ENCODE results near the gene PSME3IP1.

PSME3IP1 gene

DNA sequence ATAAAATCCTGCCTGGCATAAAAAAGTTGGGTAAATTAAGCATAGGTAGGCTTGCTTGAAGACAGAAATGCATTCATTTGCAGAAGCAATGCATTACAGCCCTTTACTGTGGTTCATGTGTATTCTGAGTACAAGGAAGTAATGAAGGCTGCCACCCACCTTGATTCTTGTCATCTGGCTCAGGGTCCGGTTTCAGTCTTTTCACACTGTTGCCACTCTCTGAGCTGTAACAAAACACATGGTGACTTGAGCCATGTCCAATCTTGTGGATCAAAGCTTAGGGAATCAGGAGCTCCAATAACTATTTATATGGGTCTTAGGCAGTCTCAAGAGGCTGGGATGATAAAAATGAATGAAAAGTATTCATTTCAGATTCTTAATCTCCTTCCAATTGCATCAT, 22.0 kb downstream of the PSME3IP1 start:
- H3K36me3 ChIP-seq (replicated peaks; ENCODE audit: low read depth, low read length): peaks cover 51% of the 10 kb centered on the region
- no peak overlapping the region for H3K4me2 ChIP-seq (ENCODE audit: low read length)
- H3K79me2 ChIP-seq (ENCODE audit: low read length): no peaks in the 10 kb centered on the region
- no peak overlapping the region for H3K9ac ChIP-seq (ENCODE audit: low read length)
- H3K9me3 ChIP-seq (ENCODE audit: insufficient read depth, low read length): no peaks in the 10 kb centered on the region
- H3K27me3 ChIP-seq (ENCODE audit: low read depth, low read length): no peaks in the 10 kb centered on the region
- no peak overlapping the region for H2AFZ ChIP-seq (ENCODE audit: low read depth, low read length)
- TF ChIP-seq, protein P1, sequence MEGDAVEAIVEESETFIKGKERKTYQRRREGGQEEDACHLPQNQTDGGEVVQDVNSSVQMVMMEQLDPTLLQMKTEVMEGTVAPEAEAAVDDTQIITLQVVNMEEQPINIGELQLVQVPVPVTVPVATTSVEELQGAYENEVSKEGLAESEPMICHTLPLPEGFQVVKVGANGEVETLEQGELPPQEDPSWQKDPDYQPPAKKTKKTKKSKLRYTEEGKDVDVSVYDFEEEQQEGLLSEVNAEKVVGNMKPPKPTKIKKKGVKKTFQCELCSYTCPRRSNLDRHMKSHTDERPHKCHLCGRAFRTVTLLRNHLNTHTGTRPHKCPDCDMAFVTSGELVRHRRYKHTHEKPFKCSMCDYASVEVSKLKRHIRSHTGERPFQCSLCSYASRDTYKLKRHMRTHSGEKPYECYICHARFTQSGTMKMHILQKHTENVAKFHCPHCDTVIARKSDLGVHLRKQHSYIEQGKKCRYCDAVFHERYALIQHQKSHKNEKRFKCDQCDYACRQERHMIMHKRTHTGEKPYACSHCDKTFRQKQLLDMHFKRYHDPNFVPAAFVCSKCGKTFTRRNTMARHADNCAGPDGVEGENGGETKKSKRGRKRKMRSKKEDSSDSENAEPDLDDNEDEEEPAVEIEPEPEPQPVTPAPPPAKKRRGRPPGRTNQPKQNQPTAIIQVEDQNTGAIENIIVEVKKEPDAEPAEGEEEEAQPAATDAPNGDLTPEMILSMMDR (IDR thresholded peaks at IDR 0.05; ENCODE audit: low read depth, low read length): no peak
- no peak for TF ChIP-seq EZH2phosphoT487 (IDR thresholded peaks at IDR 0.05; ENCODE audit: low read depth)
- no peak overlapping the region for H3K4me3 ChIP-seq (ENCODE audit: low read length)
- H3K4me1 ChIP-seq (ENCODE audit: low read length): peaks cover 17% of the 10 kb centered on the region
- H4K20me1 ChIP-seq (ENCODE audit: insufficient read depth, low read length): no peaks in the 10 kb centered on the region
- no peak overlapping the region for H3K27ac ChIP-seq (ENCODE audit: low read length)

DNA sequence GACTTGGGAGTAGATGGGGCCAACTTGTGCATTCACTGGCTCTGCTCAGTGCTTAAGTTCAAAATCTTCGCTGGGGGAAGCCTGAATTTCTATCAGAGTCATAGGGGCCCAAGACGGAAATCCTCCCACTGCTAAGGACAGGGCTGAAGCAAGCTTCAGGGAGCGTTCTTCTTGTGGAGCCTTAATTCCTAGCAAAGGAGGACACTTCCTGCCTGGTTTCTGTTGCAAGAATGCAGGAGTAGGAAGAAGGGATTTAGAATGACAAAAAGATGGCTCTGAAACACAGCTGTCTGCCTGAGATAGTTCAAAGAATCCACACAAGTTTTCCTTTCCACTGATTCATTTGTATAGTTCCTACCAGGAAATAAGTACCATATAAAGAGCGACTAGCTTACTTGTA, 26.4 kb downstream of the PSME3IP1 start:
- TF ChIP-seq EZH2phosphoT487 (IDR thresholded peaks at IDR 0.05; ENCODE audit: low read depth): no peak
- no peak overlapping the region for H3K4me3 ChIP-seq (ENCODE audit: low read length)
- H3K79me2 ChIP-seq (ENCODE audit: low read length): no peaks in the 10 kb centered on the region
- peaks cover 50% of the 10 kb centered on the region for H3K36me3 ChIP-seq (replicated peaks; ENCODE audit: low read depth, low read length)
- no peak overlapping the region for H3K4me2 ChIP-seq (ENCODE audit: low read length)
- no peaks in the 10 kb centered on the region for H3K4me1 ChIP-seq (ENCODE audit: low read length)
- H3K27me3 ChIP-seq (ENCODE audit: low read depth, low read length): no peaks in the 10 kb centered on the region
- no peak overlapping the region for H3K27ac ChIP-seq (ENCODE audit: low read length)
- no peaks in the 10 kb centered on the region for H3K9me3 ChIP-seq (ENCODE audit: insufficient read depth, low read length)
- no peak overlapping the region for H3K9ac ChIP-seq (ENCODE audit: low read length)
- no peaks in the 10 kb centered on the region for H4K20me1 ChIP-seq (ENCODE audit: insufficient read depth, low read length)
- H2AFZ ChIP-seq (ENCODE audit: low read depth, low read length): no peak overlapping the region

DNA sequence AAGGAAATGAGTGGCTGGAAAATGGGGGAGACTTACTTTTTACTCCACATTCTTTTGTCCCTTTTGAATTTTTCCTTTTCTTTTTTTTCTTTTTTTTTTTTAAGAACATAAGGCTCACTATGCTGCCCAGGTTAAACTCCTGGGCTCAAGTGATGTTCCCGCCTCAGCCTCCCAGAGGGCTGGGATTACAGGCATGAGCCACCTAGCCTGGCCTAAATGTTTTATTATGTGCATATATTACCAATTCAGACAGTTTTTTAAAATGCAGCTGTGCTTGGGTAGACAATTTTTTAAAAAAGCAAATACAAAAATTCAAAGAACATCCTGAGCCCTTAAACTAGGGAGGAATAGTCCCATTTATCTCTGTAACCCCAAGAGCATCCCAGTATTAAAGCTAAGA, 28.3 kb downstream of the PSME3IP1 start:
- no peak overlapping the region for H3K9ac ChIP-seq (ENCODE audit: low read length)
- H2AFZ ChIP-seq (ENCODE audit: low read depth, low read length): no peak overlapping the region
- no peaks in the 10 kb centered on the region for H3K4me1 ChIP-seq (ENCODE audit: low read length)
- no peaks in the 10 kb centered on the region for H4K20me1 ChIP-seq (ENCODE audit: insufficient read depth, low read length)
- no peaks in the 10 kb centered on the region for H3K9me3 ChIP-seq (ENCODE audit: insufficient read depth, low read length)
- TF ChIP-seq EZH2phosphoT487 (IDR thresholded peaks at IDR 0.05; ENCODE audit: low read depth): no peak
- TF ChIP-seq, protein P1 (IDR thresholded peaks at IDR 0.05; ENCODE audit: low read depth, low read length): no peak
- no peaks in the 10 kb centered on the region for H3K79me2 ChIP-seq (ENCODE audit: low read length)
- no peaks in the 10 kb centered on the region for H3K27me3 ChIP-seq (ENCODE audit: low read depth, low read length)
- H3K4me2 ChIP-seq (ENCODE audit: low read length): no peak overlapping the region
- H3K27ac ChIP-seq (ENCODE audit: low read length): no peak overlapping the region
- H3K4me3 ChIP-seq (ENCODE audit: low read length): no peak overlapping the region
- H3K36me3 ChIP-seq (replicated peaks; ENCODE audit: low read depth, low read length): peaks cover 49% of the 10 kb centered on the region

DNA sequence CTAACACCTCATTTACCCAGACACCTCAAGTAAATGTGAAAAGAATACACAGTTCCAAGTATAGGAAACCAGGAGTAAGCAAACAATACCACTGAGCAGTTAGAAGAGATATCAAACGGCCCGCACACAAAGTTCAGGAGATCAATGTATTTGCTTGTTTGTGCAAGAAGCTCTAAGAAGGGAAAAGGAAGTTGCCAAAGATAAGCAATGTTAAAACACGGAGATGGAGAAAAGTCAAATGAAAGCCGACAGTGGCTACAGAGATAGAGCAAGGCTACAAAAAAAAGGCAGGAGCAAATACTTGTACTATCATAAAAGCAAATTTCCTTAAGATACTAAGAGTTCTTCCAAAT, 29.5 kb downstream of the PSME3IP1 start:
- no peaks in the 10 kb centered on the region for H4K20me1 ChIP-seq (ENCODE audit: insufficient read depth, low read length)
- no peaks in the 10 kb centered on the region for H3K27me3 ChIP-seq (ENCODE audit: low read depth, low read length)
- H3K4me3 ChIP-seq (ENCODE audit: low read length): no peak overlapping the region
- H3K4me1 ChIP-seq (ENCODE audit: low read length): no peaks in the 10 kb centered on the region
- TF ChIP-seq EZH2phosphoT487 (IDR thresholded peaks at IDR 0.05; ENCODE audit: low read depth): no peak
- TF ChIP-seq, protein P1 (IDR thresholded peaks at IDR 0.05; ENCODE audit: low read depth, low read length): no peak
- H3K4me2 ChIP-seq (ENCODE audit: low read length): no peak overlapping the region
- no peaks in the 10 kb centered on the region for H3K9me3 ChIP-seq (ENCODE audit: insufficient read depth, low read length)
- no peak overlapping the region for H2AFZ ChIP-seq (ENCODE audit: low read depth, low read length)
- no peak overlapping the region for H3K9ac ChIP-seq (ENCODE audit: low read length)
- peaks cover 58% of the 10 kb centered on the region for H3K36me3 ChIP-seq (replicated peaks; ENCODE audit: low read depth, low read length)
- H3K79me2 ChIP-seq (ENCODE audit: low read length): no peaks in the 10 kb centered on the region
- no peak overlapping the region for H3K27ac ChIP-seq (ENCODE audit: low read length)

Data from OCI-LY3 (cell line).